Activated T-cell treated with anti-CD3 and anti-CD28 coated beads, Interleukin-2, amount 50 U/mL, for 72 hours (primary cell): ENCODE data around the gene ABHD1. TPM values are rescaled to one million over a fixed set of nuclear protein-coding genes. Genes with fewer than 3 reads are reported as not detected.
"Not testable (repeated sequence)": the region's sequence is repeated elsewhere in the genome, so short reads cannot be mapped to it uniquely, and the experiment has no call there.

Experiments used
- ATAC-seq, 2 donors: fragments of 150-1000 bp; cut with Tn5 transposase; replicated peaks in 1 of 2; 2 replicates each; pipeline ENCODE4 v1.10.0; 2021; ENCODE audit warnings: moderate library complexity in 2 of 2, mild to moderate bottlenecking in 1 of 2
- DNase-seq, 2 donors: peaks; one replicate each; pipeline ENCODE4 v3.0.0; 2021 to 2022; ENCODE audit warnings: mixed read lengths in 1 of 2
- H3K27ac Mint-ChIP-seq: one replicate; pipeline ENCODE4 v1.8.0; 2022; ENCODE audit warnings: mild to moderate bottlenecking, moderate library complexity, mixed read lengths
- H3K27me3 Mint-ChIP-seq: one replicate; pipeline ENCODE4 v1.8.0; 2022; ENCODE audit warnings: low read depth, mixed read lengths
- H3K36me3 Mint-ChIP-seq, 2 donors: one replicate each; pipeline ENCODE4 v1.8.0; 2022; ENCODE audit warnings: mixed read lengths in 2 of 2, mild to moderate bottlenecking in 1 of 2; ENCODE audit not compliant: insufficient read depth in 2 of 2
- H3K4me1 Mint-ChIP-seq: one replicate; pipeline ENCODE4 v1.8.0; 2022; ENCODE audit warnings: low read depth, mixed read lengths
- H3K4me3 Mint-ChIP-seq, 2 donors: one replicate each; pipeline ENCODE4 v1.8.0; 2022; ENCODE audit warnings: mild to moderate bottlenecking in 2 of 2, mixed read lengths in 2 of 2, moderate library complexity in 2 of 2
- H3K9me3 Mint-ChIP-seq, 2 donors: one replicate each; pipeline ENCODE4 v1.8.0; 2022; ENCODE audit warnings: mixed read lengths in 2 of 2
- total RNA-seq, 2 donors: library from RNA; stranded (reverse); gene quantifications; one replicate each; pipeline ENCODE4 v1.2.3, GENCODE V29; 2022

ABHD1 gene
- total RNA-seq, 2 donors from 2014 or later = 0.34 to 0.72 TPM

GRCh38 chr2:27160191-27160590, 36.6 kb downstream of the ABHD1 start:
- ATAC-seq (no peak), DNase-seq (no peak)
- H3K27me3 Mint-ChIP-seq = no peaks in the 10 kb centered on the region
- H3K4me3 Mint-ChIP-seq = no peak overlapping the region
- no peaks in the 10 kb centered on the region for H3K4me1 Mint-ChIP-seq
- no peaks in the 10 kb centered on the region for H3K9me3 Mint-ChIP-seq
- H3K36me3 Mint-ChIP-seq = no peaks in the 10 kb centered on the region
- H3K27ac Mint-ChIP-seq = no peak overlapping the region

- no peaks in the 10 kb centered on the region for H3K4me1 Mint-ChIP-seq
- DNase-seq (no peak), ATAC-seq (no peak)
- H3K36me3 Mint-ChIP-seq = no peaks in the 10 kb centered on the region
- no peaks in the 10 kb centered on the region for H3K27me3 Mint-ChIP-seq
- H3K4me3 Mint-ChIP-seq = peak overlapping the region in 1 of 2 donors; percentile 29
- no peaks in the 10 kb centered on the region for H3K9me3 Mint-ChIP-seq
- no peak overlapping the region for H3K27ac Mint-ChIP-seq
Measured at GRCh38 chr2:27162151-27163121, 38.8 kb downstream of the ABHD1 start.

GRCh38 chr2:27164960-27165763, 41.5 kb downstream of the ABHD1 start:
- Mint-ChIP-seq H3K9me3 (no peaks in the 10 kb centered on the region), H3K27ac (no peak overlapping the region), H3K4me1 (no peaks in the 10 kb centered on the region), H3K36me3 (no peaks in the 10 kb centered on the region), H3K27me3 (no peaks in the 10 kb centered on the region), H3K4me3 (no peak overlapping the region)
- DNase-seq (no peak), ATAC-seq (no peak)

- H3K27me3 Mint-ChIP-seq = peaks cover 17% of the 10 kb centered on the region
- no peaks in the 10 kb centered on the region for H3K4me1 Mint-ChIP-seq
- no peak overlapping the region for H3K27ac Mint-ChIP-seq
- no peaks in the 10 kb centered on the region for H3K36me3 Mint-ChIP-seq
- DNase-seq (no peak), ATAC-seq (no peak)
- H3K9me3 Mint-ChIP-seq = no peaks in the 10 kb centered on the region
- H3K4me3 Mint-ChIP-seq = no peak overlapping the region
Measured at GRCh38 chr2:27170581-27171337, 47.1 kb downstream of the ABHD1 start.

- H3K4me1 Mint-ChIP-seq = no peaks in the 10 kb centered on the region
- no peak for DNase-seq
- ATAC-seq = no peak
- no peaks in the 10 kb centered on the region for H3K36me3 Mint-ChIP-seq
- H3K27me3 Mint-ChIP-seq = peaks cover 17% of the 10 kb centered on the region
- no peak overlapping the region for H3K4me3 Mint-ChIP-seq
- H3K9me3 Mint-ChIP-seq = no peaks in the 10 kb centered on the region
- H3K27ac Mint-ChIP-seq = no peak overlapping the region
Measured at GRCh38 chr2:27171351-27171848, 47.8 kb downstream of the ABHD1 start.

- no peaks in the 10 kb centered on the region for H3K9me3 Mint-ChIP-seq
- H3K4me3 Mint-ChIP-seq = no peak overlapping the region
- no peaks in the 10 kb centered on the region for H3K36me3 Mint-ChIP-seq
- ATAC-seq (no peak), DNase-seq (no peak)
- H3K4me1 Mint-ChIP-seq = no peaks in the 10 kb centered on the region
- no peak overlapping the region for H3K27ac Mint-ChIP-seq
- H3K27me3 Mint-ChIP-seq = peaks cover 22% of the 10 kb centered on the region
Measured at GRCh38 chr2:27174638-27175037, 51.0 kb downstream of the ABHD1 start.

- H3K9me3 Mint-ChIP-seq = no peaks in the 10 kb centered on the region
- ATAC-seq (no peak), DNase-seq (no peak)
- no peaks in the 10 kb centered on the region for H3K36me3 Mint-ChIP-seq
- H3K4me3 Mint-ChIP-seq = no peak overlapping the region
- H3K27ac Mint-ChIP-seq = no peak overlapping the region
- no peaks in the 10 kb centered on the region for H3K4me1 Mint-ChIP-seq
- peaks cover 22% of the 10 kb centered on the region for H3K27me3 Mint-ChIP-seq
Measured at GRCh38 chr2:27175330-27175729, 51.7 kb downstream of the ABHD1 start.

- not testable (repeated sequence) for H3K36me3 Mint-ChIP-seq, H3K4me3 Mint-ChIP-seq, DNase-seq, H3K4me1 Mint-ChIP-seq, ATAC-seq, H3K27ac Mint-ChIP-seq, H3K9me3 Mint-ChIP-seq
- peaks cover 21% of the 10 kb centered on the region for H3K27me3 Mint-ChIP-seq
Measured at GRCh38 chr2:27175781-27176180, 52.2 kb downstream of the ABHD1 start.

- Mint-ChIP-seq H3K4me3 (no peak overlapping the region), H3K9me3 (no peaks in the 10 kb centered on the region), H3K27ac (no peak overlapping the region), H3K4me1 (no peaks in the 10 kb centered on the region), H3K36me3 (no peaks in the 10 kb centered on the region), H3K27me3 (peaks cover 29% of the 10 kb centered on the region)
- no peak for ATAC-seq
- no peak for DNase-seq
Measured at GRCh38 chr2:27177441-27178351, 54.1 kb downstream of the ABHD1 start.

GRCh38 chr2:27178469-27178868, 54.9 kb downstream of the ABHD1 start:
- no peaks in the 10 kb centered on the region for H3K9me3 Mint-ChIP-seq
- no peak for DNase-seq
- peaks cover 29% of the 10 kb centered on the region for H3K27me3 Mint-ChIP-seq
- H3K36me3 Mint-ChIP-seq = no peaks in the 10 kb centered on the region
- no peak for ATAC-seq
- H3K27ac Mint-ChIP-seq = no peak overlapping the region
- H3K4me3 Mint-ChIP-seq = no peak overlapping the region
- H3K4me1 Mint-ChIP-seq = no peaks in the 10 kb centered on the region

GRCh38 chr2:27179344-27180000, 55.9 kb downstream of the ABHD1 start:
- DNase-seq (no peak), ATAC-seq (no peak)
- Mint-ChIP-seq H3K9me3 (no peaks in the 10 kb centered on the region), H3K4me3 (no peak overlapping the region), H3K27ac (no peak overlapping the region), H3K36me3 (no peaks in the 10 kb centered on the region), H3K4me1 (no peaks in the 10 kb centered on the region), H3K27me3 (peaks cover 39% of the 10 kb centered on the region)
